ENCODE measurements around the gene TMEM38A. TPM values are rescaled to one million over a fixed set of nuclear protein-coding genes. Genes with fewer than 3 reads are reported as not detected.
"Not testable (repeated sequence)": the region's sequence is repeated elsewhere in the genome, so short reads cannot be mapped to it uniquely, and the experiment has no call there.

TMEM38A gene
- total RNA-seq, 1 donor from 2014 or later, result 4.1 TPM

DNA sequence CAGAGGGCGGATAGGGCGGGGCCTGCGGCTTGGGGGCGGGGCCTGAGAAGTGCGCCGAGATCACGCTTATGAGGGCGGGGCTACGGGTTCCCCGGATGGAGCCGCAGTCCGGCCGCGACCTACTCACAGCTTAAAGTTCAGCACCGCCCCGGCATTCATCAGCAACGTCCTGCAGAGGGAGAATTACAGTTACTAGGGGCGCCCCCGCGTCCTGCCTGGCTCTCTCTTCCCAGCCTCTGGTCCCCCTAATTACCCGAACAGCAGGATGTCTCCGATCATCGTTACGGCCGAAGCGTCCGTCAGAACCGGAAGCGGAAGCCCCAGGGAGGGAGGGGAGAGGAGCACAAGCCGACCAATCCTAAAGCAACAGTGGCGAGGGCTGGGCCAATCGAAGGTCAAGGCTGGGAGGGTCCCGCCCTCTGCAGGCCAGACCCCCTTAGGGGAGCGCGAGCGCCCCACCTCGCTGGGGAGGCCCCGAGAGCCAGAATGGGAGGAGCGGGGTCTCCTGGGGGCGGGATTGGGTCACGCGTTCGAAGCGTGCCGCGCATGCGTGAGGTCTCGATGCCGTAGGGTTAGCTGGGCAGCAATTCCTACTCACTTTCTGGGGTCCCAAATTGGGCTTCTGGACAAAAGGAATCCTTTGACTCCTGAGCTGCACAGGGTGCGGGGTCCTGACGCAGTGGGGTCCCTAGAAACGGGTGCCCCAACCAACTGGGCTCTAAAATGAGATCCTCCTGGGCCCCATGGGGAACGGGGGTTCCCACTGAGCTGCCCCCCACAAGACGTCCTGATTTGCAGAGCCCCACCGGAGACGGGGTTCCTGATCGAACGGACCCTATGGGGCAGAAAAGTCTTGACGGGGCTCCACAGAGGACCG, 869 bp upstream of the TMEM38A start, which contains the start of gene SMIM7:
Gene SMIM7, minus strand, starts transcription at position 313 of the 877 bp plus-strand sequence. Its CDS starts 34 bp downstream, at position 279.
- peak; percentile 88 for DNase-seq (ENCODE audit: low read depth)
- TF ChIP-seq, protein P1, sequence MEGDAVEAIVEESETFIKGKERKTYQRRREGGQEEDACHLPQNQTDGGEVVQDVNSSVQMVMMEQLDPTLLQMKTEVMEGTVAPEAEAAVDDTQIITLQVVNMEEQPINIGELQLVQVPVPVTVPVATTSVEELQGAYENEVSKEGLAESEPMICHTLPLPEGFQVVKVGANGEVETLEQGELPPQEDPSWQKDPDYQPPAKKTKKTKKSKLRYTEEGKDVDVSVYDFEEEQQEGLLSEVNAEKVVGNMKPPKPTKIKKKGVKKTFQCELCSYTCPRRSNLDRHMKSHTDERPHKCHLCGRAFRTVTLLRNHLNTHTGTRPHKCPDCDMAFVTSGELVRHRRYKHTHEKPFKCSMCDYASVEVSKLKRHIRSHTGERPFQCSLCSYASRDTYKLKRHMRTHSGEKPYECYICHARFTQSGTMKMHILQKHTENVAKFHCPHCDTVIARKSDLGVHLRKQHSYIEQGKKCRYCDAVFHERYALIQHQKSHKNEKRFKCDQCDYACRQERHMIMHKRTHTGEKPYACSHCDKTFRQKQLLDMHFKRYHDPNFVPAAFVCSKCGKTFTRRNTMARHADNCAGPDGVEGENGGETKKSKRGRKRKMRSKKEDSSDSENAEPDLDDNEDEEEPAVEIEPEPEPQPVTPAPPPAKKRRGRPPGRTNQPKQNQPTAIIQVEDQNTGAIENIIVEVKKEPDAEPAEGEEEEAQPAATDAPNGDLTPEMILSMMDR (IDR thresholded peaks at IDR 0.05; ENCODE audit: insufficient read depth, low read length, poor library complexity, severe bottlenecking), result peak; percentile 14
- no peaks in the 10 kb centered on the region for H3K27me3 ChIP-seq (ENCODE audit: control insufficient read depth, insufficient read depth, low read length)
- peak within 1 kb of the TSS; percentile 99 for H3K4me3 ChIP-seq (ENCODE audit: low read depth, low read length)
- peaks cover 4% of the 10 kb centered on the region for H3K36me3 ChIP-seq (ENCODE audit: control insufficient read depth, insufficient read depth, low read length)

DNA sequence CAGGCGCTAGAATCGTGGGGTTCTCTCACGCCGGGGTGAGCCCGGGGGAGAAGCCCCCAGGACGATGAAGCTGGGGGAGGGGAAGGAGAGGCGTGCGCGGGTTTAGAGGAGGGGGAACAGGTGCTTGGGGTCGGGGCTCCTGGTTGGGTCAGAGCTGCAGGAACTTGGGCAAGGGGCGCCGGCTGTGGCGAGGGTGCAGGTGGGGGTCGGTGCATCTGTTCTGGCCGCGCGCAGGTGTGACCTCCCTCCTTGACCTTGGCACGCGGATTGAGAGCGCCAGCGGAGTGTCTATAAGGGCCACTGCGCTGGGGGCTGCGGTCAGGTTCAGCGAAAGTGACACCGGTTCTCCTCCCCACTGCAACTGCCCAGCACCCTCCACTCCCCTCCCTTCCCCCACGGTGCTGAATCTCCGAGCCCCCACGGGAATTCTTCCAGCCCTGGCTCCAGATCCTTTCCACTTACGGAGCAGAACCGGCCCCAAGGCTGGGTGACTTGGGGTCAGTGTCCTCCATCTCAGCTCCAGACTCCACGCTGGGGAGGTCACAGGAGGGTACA, 618 bp downstream of the TMEM38A start:
- DNase-seq (ENCODE audit: low read depth), result no peak
- Histone ChIP-seq H3K4me3 (ENCODE audit: low read depth, low read length) (peak overlapping the region; percentile 99), H3K36me3 (ENCODE audit: control insufficient read depth, insufficient read depth, low read length) (peaks cover 1% of the 10 kb centered on the region), H3K27me3 (ENCODE audit: control insufficient read depth, insufficient read depth, low read length) (no peaks in the 10 kb centered on the region)
- TF ChIP-seq, protein P1 (IDR thresholded peaks at IDR 0.05; ENCODE audit: insufficient read depth, low read length, poor library complexity, severe bottlenecking), result no peak

DNA sequence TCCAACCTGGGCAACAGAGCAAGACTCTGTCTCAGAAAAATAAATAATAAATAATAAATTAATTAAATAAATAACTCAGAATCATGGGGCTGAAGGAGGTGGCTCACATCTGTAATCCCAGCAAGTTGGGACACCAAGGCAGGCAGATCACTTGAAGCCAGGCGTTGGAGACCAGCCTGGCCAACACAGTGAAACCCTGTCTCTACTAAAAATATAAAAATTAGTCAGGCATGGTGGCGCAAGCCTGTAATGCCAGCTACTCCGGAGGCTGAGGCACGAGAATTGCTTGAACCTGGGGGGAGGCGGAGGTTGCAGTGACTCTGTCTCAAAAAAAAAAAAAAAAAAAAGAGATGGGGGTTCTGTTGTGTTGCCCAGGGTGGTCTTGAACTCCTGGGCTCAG, 7.2 kb downstream of the TMEM38A start:
- Histone ChIP-seq H3K36me3 (ENCODE audit: control insufficient read depth, insufficient read depth, low read length) (no peaks in the 10 kb centered on the region), H3K27me3 (ENCODE audit: control insufficient read depth, insufficient read depth, low read length) (no peaks in the 10 kb centered on the region), H3K4me3 (ENCODE audit: low read depth, low read length) (no peak overlapping the region)
- no peak for DNase-seq (ENCODE audit: low read depth)
- TF ChIP-seq, protein P1 (IDR thresholded peaks at IDR 0.05; ENCODE audit: insufficient read depth, low read length, poor library complexity, severe bottlenecking), result no peak

DNA sequence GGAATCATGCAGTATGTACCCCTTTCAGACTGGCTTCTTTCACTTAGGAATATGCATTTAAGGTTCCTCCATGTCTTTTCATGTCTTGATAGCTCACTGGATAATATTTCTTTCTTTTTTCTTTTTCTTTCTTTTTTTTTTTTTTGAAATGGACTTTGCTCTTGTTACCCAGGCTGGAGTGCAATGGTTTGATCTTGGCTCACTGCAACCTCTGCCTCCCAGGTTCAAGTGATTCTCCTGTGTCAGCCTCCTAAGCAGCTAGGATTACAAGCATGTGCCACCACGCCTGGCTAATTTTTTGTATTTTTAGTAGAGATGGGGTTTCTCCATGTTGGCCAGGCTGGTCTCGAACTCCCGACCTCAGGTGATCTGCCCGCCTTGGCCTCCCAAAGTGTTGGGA, 7.8 kb downstream of the TMEM38A start:
- not testable (repeated sequence) for DNase-seq (ENCODE audit: low read depth); H3K27me3 ChIP-seq (ENCODE audit: control insufficient read depth, insufficient read depth, low read length); H3K36me3 ChIP-seq (ENCODE audit: control insufficient read depth, insufficient read depth, low read length); H3K4me3 ChIP-seq (ENCODE audit: low read depth, low read length)

DNA sequence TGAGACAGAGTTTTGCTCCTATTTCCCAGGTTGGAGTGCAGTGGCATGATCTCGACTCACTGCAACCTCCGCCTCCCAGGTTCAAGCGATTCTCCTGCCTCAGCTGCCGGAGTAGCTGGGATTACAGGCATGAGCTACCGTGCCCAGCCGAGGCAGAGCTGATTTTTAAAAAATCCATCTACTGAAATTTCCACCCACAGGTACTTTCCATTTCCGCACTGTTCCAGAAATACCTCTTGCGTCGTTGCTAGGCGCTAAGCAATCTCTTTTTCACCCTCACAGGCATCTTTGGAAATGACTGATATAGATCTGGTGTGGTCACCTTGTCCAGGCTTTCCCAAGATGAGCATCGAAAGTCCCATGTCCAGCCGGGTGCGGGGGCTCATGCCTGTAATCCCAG, 9.4 kb downstream of the TMEM38A start:
- H3K36me3 ChIP-seq (ENCODE audit: control insufficient read depth, insufficient read depth, low read length), result no peaks in the 10 kb centered on the region
- TF ChIP-seq, protein P1 (IDR thresholded peaks at IDR 0.05; ENCODE audit: insufficient read depth, low read length, poor library complexity, severe bottlenecking), result no peak
- no peak overlapping the region for H3K4me3 ChIP-seq (ENCODE audit: low read depth, low read length)
- H3K27me3 ChIP-seq (ENCODE audit: control insufficient read depth, insufficient read depth, low read length), result no peaks in the 10 kb centered on the region
- DNase-seq (ENCODE audit: low read depth), result no peak

DNA sequence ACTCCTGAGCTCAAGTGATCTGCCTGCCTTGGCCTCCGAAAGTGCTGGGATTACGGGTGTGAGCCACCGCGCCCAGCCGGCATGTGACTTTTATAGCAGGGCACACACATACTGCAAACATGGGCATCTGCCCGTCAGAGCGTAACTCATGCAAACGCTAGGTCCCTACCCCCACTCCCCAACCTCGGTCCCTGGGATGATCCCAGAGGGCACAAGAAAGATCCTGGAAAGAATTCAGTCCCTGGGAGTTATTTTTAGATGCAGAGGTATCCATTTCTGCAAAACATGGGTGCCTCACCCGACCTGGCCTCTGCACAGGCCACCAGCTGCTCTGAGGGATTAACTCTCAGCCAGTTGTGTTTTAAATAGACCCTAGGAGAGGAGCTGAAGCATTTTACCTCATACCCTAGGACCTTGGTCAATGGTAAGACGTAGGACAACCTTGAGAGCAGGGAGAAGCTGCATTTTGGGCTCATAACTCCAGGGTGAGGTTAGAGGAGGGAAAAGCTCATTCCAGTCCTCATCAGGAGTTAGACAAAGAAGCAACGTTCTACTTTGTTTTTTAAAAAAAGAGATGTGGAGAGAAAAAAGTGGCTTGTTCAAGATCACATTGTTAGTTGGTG, 10.8 kb downstream of the TMEM38A start:
- H3K4me3 ChIP-seq (ENCODE audit: low read depth, low read length), result no peak overlapping the region
- no peak for DNase-seq (ENCODE audit: low read depth)
- TF ChIP-seq, protein P1 (IDR thresholded peaks at IDR 0.05; ENCODE audit: insufficient read depth, low read length, poor library complexity, severe bottlenecking), result no peak

More for the DNA sequence above, 10.8 kb downstream of the TMEM38A start:
- no peaks in the 10 kb centered on the region for H3K27me3 ChIP-seq (ENCODE audit: control insufficient read depth, insufficient read depth, low read length)
- no peaks in the 10 kb centered on the region for H3K36me3 ChIP-seq (ENCODE audit: control insufficient read depth, insufficient read depth, low read length)
